GM10266 (cell line): Measurements from ENCODE around the gene CFAP45.

Experiments
- DNase-seq: peaks from one replicate; pipeline ENCODE4 v3.0.0; 2012; ENCODE audit errors: extremely low spot score
- TF ChIP-seq, protein P1 (sequence below): IDR thresholded peaks from 2 replicates; pipeline ENCODE4 v1.5.1; 2012; ENCODE audit warnings: mild to moderate bottlenecking, low read depth; ENCODE audit not compliant: control insufficient read depth, insufficient read depth; ENCODE audit errors: missing control alignments

The CFAP45 gene

DNA sequence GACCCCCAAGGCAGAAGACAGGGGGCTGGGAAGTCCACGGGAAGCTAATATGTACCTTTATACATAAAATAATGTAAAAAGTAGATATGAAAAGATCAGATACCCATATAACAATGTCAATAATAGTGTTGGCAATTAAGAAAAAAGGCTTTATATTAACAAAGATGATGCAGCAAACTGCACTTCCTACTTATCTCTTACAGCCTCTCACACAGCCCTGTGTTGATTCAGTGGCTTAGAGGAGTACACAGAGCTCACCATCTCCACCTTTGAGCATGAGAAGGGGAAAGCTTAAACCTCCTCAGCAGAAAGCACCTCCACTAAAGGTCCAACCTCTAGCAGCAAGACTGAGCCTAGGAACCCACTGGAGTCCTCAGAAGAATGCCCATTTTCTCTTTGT is 30.4 kb downstream of the CFAP45 start:
- no peak for DNase-seq
- TF ChIP-seq, protein P1, sequence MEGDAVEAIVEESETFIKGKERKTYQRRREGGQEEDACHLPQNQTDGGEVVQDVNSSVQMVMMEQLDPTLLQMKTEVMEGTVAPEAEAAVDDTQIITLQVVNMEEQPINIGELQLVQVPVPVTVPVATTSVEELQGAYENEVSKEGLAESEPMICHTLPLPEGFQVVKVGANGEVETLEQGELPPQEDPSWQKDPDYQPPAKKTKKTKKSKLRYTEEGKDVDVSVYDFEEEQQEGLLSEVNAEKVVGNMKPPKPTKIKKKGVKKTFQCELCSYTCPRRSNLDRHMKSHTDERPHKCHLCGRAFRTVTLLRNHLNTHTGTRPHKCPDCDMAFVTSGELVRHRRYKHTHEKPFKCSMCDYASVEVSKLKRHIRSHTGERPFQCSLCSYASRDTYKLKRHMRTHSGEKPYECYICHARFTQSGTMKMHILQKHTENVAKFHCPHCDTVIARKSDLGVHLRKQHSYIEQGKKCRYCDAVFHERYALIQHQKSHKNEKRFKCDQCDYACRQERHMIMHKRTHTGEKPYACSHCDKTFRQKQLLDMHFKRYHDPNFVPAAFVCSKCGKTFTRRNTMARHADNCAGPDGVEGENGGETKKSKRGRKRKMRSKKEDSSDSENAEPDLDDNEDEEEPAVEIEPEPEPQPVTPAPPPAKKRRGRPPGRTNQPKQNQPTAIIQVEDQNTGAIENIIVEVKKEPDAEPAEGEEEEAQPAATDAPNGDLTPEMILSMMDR, result no peak

DNA sequence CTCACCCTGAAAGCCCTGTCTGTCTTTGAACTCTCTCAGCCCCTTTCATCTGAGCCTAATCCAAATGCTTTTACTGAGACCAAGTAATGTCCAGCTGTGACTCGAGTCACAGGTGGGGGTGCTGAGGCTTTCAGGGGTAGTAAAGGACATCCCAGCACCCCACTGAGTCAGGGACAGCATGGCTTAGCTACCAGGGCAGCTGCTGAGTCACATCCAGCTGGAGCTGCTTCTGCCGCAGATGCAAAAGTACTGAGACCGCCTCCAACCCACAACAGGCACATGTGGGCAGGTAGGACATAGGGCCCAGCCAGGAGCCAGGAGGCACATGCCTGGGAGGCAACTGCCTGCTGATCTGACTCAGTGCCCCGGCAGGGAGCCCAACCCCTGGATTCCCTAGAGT is 30.8 kb downstream of the CFAP45 start:
- TF ChIP-seq, protein P1, result no peak
- DNase-seq, result no peak

DNA sequence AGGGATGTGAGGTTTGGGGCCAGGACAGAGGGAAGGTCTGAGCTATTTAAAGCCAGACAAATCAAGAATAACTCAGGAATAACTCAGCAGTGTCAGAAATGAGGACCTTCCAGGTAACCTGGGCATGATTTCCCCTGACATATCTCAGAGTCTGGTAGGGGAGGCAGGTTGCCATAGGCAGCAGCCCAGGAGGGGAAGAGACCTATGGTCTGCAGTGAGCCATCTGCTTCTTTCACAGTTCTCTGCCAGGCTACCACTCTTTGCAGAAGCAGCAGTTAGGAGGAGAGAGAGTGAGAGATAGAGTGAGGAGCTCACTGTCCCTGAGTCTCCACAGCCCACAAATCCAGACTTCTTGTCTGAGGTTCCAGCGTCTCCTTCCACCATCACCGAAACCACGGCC is 31.2 kb downstream of the CFAP45 start:
- DNase-seq, result no peak
- TF ChIP-seq, protein P1, result no peak

DNA sequence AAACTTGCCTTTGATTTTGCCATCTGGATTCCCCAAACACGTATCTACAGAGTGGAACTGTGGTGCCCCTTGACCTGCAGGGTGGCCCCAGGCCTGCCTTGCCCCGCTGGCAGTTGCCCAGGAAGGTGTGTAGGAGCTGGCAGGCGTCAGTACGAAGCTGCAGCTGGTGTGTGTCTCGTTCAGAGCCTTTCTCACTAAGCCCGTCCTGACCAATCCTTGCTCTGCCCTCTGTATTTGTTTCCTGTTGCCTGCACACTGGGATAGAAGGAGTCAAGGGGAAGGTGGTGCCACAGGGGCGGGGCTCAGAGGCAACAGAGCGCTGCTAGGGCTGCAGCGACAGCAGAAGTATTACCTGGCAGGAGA is 32.3 kb downstream of the CFAP45 start:
- TF ChIP-seq, protein P1, result no peak
- no peak for DNase-seq

DNA sequence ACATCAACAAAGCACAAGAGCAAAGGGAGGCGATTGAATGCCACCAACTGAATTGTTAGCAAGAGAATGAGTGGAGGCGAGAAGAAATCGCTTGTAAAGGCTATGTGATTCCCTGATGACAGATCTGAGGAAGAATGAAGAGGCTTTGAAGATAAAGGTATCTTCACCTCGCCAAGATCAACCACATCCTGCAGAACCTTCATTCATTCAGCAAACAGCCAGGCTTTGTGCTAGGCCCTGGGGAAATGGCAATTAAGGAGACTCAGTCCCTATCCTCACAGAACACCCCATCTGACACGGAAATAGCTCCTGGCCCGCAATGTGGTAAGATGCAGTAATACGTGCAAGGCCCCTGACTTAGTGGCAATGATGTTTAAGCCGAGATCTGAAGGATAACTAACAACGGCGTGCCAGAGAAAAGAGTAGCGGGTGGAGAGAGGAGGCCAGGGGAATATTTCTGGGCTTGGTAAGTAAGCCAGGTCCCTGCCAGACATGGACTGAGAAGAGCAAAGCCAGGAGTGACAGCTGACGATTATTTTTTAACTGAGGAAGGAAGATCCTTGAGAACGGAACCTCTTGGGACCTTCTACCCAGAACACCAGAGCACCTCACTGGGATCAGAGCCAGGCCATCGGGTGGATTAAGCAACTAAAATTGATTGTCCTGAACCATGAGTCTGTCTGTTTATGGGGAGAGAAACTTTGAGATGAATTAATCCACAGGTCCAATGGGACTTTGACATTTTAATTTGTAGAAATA is 32.9 kb downstream of the CFAP45 start:
- DNase-seq, result no peak
- TF ChIP-seq, protein P1, result no peak

DNA sequence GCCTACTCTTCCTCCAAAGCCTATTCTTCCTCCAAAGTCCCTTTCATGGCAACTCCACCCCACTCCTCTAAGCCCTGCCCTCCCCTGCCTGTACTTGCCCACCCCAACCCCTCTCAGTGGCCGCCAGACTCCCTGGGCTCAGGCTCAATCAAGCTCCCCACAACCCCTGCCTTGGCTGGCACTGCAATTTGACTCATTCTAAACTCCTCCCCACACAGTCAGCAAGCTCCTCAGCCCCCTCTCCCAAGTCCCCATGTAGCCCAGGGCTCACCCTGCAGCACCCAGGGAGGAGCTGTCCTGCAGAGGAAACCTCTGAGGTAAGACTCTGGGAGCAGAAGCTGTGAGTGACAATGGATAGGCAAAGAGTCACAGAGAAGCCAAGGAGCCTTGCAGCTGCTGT is 33.9 kb downstream of the CFAP45 start:
- TF ChIP-seq, protein P1, result no peak
- no peak for DNase-seq

DNA sequence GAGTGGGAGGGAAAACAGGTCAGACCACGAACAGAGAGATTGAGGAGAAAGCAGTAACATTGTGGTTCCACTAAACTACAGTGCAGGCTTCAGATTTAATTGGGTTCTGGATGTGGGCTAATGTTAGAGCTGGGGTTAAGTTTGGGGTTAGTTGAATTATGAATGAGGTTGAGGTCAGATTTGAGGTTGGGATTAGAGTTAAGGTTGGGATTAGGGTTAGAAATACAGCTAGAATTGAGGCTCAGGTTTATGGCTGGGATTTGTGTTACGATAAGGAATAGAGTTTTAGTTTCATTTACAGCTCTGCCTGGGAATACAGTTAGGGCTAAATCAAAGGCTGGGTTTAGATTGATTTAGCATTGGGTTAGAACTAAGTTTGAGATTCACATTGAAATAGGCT is 35.7 kb downstream of the CFAP45 start:
- TF ChIP-seq, protein P1, result no peak
- no peak for DNase-seq
